ENCODE results near the gene ECHDC3. TPM values are rescaled to one million over a fixed set of nuclear protein-coding genes. Genes with fewer than 3 reads are reported as not detected.

Gene ECHDC3
- total and polyA plus RNA-seq, 10 of the 15 experiments (the other 5 are each of a cell fraction or from before 2014, with no cell fraction given) = 0.16 to 10.0 (median 6.0) TPM

DNA sequence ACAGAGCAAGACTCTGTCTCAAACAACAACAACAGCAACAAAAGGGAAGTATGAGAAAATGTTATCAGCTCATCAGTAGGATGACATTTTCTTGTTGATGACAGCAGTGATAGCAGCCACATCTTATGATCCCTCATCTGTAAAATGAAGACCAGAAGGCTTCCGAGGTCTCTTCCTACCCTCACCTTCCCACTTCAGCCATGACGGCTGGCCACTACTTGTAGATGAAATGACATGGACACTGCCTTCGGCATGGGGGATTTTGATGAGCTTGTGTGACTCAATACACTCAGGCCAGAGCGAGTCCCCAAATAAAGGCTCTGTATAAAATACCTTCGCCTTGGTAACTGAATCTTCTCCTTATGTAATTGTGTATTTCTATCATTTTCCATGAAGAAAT is 6.7 kb downstream of the ECHDC3 start (continued):
- TF ChIP-seq, protein P1, sequence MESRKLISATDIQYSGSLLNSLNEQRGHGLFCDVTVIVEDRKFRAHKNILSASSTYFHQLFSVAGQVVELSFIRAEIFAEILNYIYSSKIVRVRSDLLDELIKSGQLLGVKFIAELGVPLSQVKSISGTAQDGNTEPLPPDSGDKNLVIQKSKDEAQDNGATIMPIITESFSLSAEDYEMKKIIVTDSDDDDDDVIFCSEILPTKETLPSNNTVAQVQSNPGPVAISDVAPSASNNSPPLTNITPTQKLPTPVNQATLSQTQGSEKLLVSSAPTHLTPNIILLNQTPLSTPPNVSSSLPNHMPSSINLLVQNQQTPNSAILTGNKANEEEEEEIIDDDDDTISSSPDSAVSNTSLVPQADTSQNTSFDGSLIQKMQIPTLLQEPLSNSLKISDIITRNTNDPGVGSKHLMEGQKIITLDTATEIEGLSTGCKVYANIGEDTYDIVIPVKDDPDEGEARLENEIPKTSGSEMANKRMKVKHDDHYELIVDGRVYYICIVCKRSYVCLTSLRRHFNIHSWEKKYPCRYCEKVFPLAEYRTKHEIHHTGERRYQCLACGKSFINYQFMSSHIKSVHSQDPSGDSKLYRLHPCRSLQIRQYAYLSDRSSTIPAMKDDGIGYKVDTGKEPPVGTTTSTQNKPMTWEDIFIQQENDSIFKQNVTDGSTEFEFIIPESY (IDR thresholded peaks at IDR 0.05) = no peak
- no peak for TF ChIP-seq NR2C1 (IDR thresholded peaks at IDR 0.05)

DNA sequence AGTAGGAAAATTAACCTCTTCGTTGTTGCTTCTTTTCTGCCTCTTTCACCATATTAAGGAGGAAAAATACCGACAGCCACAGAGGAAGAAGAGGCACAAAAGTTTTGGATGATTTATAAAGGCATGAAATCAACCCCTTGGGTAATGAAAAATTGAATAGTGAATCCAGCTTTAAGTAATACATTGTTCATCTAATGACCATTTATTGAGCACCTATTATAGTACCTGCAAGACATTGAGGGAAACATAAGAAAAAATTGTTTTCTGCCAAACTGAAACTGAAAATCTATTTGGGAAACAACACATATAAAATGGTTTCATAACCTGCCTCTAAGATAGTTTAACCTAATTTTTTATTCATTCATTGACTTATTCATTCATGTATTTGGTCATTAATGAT is 8.2 kb downstream of the ECHDC3 start:
- SMC1A ChIA-PET (ENCODE audit: uncharacterized antibody, unreplicated experiment) = no interaction called here
- POLR2A ChIA-PET = no interaction called here
- Histone ChIP-seq H3K4me3 (no peak overlapping the region), H3K27me3 (replicated peaks in 1 of 2; ENCODE audit: control insufficient read depth in 2 of 2, insufficient read depth in 2 of 2, low read length in 1 of 2) (no peaks in the 10 kb centered on the region), H2AFZ (ENCODE audit: control insufficient read depth, low read depth, low read length) (no peak overlapping the region), H3K9me3 (replicated peaks; ENCODE audit: control insufficient read depth, insufficient read depth, low read length) (no peaks in the 10 kb centered on the region), H3K36me3 (ENCODE audit: control insufficient read depth in 2 of 2, insufficient read depth in 2 of 2, low read length in 1 of 2) (no peaks in the 10 kb centered on the region), H3K9ac (ENCODE audit: control insufficient read depth, insufficient read depth, low read length) (no peak overlapping the region), H3K4me1 (ENCODE audit: control insufficient read depth, insufficient read depth, low read length) (no peaks in the 10 kb centered on the region), H3K4me2 (ENCODE audit: control insufficient read depth, insufficient read depth) (no peak overlapping the region), H3K79me2 (ENCODE audit: control insufficient read depth, insufficient read depth, low read length) (no peaks in the 10 kb centered on the region), H4K20me1 (ENCODE audit: control insufficient read depth, insufficient read depth) (no peaks in the 10 kb centered on the region), H3K27ac (ENCODE audit: control insufficient read depth, insufficient read depth) (no peak overlapping the region)
- 98% methylated on average over 2 of the region's 2 CpGs for WGBS (ENCODE audit: insufficient coverage, insufficient replicate concordance, low lambda C conversion rate, missing lambda C conversion rate)
- intact Hi-C loops (cut with micrococcal nuclease; ENCODE audit: unreplicated experiment) = no loop called here
- no peak for FAIRE-seq
- CTCF ChIA-PET = no interaction called here
- no peak for ATAC-seq
- in situ Hi-C loops (cut with MboI) = no loop called here
- DNase-seq (ENCODE audit: low read depth, low spot score) = no peak
- BruUV-seq (replicated peaks) = no TSS peak
- RAD21 ChIA-PET (ENCODE audit: unreplicated experiment) = no interaction called here
- TF ChIP-seq RAD51 (IDR thresholded peaks at IDR 0.05) = no peak
- no peak for TF ChIP-seq TCF7 (IDR thresholded peaks at IDR 0.05; ENCODE audit: borderline replicate concordance)
- no peak for TF ChIP-seq FOXM1 (IDR thresholded peaks at IDR 0.05; ENCODE audit: low read depth, low read length)
- TF ChIP-seq, protein P2, sequence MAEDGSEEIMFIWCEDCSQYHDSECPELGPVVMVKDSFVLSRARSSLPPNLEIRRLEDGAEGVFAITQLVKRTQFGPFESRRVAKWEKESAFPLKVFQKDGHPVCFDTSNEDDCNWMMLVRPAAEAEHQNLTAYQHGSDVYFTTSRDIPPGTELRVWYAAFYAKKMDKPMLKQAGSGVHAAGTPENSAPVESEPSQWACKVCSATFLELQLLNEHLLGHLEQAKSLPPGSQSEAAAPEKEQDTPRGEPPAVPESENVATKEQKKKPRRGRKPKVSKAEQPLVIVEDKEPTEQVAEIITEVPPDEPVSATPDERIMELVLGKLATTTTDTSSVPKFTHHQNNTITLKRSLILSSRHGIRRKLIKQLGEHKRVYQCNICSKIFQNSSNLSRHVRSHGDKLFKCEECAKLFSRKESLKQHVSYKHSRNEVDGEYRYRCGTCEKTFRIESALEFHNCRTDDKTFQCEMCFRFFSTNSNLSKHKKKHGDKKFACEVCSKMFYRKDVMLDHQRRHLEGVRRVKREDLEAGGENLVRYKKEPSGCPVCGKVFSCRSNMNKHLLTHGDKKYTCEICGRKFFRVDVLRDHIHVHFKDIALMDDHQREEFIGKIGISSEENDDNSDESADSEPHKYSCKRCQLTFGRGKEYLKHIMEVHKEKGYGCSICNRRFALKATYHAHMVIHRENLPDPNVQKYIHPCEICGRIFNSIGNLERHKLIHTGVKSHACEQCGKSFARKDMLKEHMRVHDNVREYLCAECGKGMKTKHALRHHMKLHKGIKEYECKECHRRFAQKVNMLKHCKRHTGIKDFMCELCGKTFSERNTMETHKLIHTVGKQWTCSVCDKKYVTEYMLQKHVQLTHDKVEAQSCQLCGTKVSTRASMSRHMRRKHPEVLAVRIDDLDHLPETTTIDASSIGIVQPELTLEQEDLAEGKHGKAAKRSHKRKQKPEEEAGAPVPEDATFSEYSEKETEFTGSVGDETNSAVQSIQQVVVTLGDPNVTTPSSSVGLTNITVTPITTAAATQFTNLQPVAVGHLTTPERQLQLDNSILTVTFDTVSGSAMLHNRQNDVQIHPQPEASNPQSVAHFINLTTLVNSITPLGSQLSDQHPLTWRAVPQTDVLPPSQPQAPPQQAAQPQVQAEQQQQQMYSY (CRISPR knock-in tag; IDR thresholded peaks at IDR 0.05) = no peak
- TF ChIP-seq NR2F1 (conservative IDR thresholded peaks at IDR 0.05) = no peak
- TF ChIP-seq MYC (IDR thresholded peaks at IDR 0.05; ENCODE audit: insufficient read depth, insufficient read length, insufficient replicate concordance, low read length, severe bottlenecking) = no peak
- TF ChIP-seq, protein P3, sequence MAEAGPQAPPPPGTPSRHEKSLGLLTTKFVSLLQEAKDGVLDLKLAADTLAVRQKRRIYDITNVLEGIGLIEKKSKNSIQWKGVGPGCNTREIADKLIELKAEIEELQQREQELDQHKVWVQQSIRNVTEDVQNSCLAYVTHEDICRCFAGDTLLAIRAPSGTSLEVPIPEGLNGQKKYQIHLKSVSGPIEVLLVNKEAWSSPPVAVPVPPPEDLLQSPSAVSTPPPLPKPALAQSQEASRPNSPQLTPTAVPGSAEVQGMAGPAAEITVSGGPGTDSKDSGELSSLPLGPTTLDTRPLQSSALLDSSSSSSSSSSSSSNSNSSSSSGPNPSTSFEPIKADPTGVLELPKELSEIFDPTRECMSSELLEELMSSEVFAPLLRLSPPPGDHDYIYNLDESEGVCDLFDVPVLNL (IDR thresholded peaks at IDR 0.05; ENCODE audit: low read depth, low read length) = no peak
- no peak for TF ChIP-seq RB1 (IDR thresholded peaks at IDR 0.05; ENCODE audit: borderline replicate concordance)
- no peak for TF ChIP-seq IKZF1 (conservative IDR thresholded peaks at IDR 0.05)
- no peak for TF ChIP-seq ESRRA (IDR thresholded peaks at IDR 0.05; ENCODE audit: low read length)
- TF ChIP-seq MEF2B (IDR thresholded peaks at IDR 0.05; ENCODE audit: partially characterized antibody, poor library complexity, severe bottlenecking) = no peak
